ENCODE results near the gene TAL1. TPM values are rescaled to one million over a fixed set of nuclear protein-coding genes. Genes with fewer than 3 reads are reported as not detected.

Gene TAL1
- total and polyA plus RNA-seq, 11 donors = 1.8 to 3.9 (median 2.9) TPM

DNA sequence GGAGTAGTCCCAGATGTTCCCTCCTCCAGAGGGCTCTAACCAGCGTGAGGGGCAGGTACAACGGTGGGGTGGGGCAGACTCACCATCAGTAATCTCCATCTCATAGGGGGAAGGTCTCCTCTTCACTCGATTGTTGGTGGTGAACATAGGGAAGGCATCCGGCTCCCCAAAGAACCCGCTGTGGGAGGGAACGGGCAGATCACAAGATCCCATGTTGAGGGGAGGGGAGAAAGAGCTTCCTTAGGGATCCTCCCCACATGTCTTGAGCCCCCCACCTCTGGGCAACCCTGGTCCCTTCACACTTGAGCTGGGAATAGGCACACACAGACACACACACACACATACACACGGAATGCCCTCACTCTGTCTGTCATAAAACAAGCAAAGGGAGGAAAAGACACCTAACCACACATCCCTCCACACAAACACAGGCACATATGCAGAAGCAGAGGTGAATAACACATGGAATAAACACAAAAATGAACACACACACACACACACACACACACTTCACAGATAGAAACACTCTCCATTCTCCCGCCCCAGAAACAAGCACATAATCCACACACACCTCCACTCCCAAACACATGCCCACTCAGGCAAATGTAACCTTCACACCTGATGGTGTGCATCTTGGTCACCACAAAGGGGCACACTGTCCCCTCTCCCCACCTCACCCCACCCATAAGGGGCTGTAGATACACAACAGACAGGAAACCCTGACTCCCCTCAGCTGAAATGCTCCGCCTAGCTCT, 7.9 kb downstream of the TAL1 start:
- DNase-seq (no peak), ATAC-seq (no peak)
- H3K4me3 ChIP-seq = no peak overlapping the region
- no peak overlapping the region for H3K27ac ChIP-seq
- peaks cover 0 to 5% (median 0%) of the 10 kb centered on the region in 9 donors for H3K36me3 ChIP-seq
- 34 to 49% (median 37%) methylated on average over 8 to 9 of the region's 9 CpGs for WGBS, 4 donors
- H3K27me3 ChIP-seq = peaks cover 23 to 74% (median 57%) of the 10 kb centered on the region in 9 donors
- intact Hi-C loops (cut with DNase I) = no loop called here
- H3K4me1 ChIP-seq = peaks cover 0 to 47% (median 20%) of the 10 kb centered on the region in 12 donors
- TF ChIP-seq, protein P1, sequence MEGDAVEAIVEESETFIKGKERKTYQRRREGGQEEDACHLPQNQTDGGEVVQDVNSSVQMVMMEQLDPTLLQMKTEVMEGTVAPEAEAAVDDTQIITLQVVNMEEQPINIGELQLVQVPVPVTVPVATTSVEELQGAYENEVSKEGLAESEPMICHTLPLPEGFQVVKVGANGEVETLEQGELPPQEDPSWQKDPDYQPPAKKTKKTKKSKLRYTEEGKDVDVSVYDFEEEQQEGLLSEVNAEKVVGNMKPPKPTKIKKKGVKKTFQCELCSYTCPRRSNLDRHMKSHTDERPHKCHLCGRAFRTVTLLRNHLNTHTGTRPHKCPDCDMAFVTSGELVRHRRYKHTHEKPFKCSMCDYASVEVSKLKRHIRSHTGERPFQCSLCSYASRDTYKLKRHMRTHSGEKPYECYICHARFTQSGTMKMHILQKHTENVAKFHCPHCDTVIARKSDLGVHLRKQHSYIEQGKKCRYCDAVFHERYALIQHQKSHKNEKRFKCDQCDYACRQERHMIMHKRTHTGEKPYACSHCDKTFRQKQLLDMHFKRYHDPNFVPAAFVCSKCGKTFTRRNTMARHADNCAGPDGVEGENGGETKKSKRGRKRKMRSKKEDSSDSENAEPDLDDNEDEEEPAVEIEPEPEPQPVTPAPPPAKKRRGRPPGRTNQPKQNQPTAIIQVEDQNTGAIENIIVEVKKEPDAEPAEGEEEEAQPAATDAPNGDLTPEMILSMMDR (IDR thresholded peaks at IDR 0.05) = no peak
- TF ChIP-seq POLR2A (IDR thresholded peaks at IDR 0.05) = no peak
- no peaks in the 10 kb centered on the region for H3K9me3 ChIP-seq

DNA sequence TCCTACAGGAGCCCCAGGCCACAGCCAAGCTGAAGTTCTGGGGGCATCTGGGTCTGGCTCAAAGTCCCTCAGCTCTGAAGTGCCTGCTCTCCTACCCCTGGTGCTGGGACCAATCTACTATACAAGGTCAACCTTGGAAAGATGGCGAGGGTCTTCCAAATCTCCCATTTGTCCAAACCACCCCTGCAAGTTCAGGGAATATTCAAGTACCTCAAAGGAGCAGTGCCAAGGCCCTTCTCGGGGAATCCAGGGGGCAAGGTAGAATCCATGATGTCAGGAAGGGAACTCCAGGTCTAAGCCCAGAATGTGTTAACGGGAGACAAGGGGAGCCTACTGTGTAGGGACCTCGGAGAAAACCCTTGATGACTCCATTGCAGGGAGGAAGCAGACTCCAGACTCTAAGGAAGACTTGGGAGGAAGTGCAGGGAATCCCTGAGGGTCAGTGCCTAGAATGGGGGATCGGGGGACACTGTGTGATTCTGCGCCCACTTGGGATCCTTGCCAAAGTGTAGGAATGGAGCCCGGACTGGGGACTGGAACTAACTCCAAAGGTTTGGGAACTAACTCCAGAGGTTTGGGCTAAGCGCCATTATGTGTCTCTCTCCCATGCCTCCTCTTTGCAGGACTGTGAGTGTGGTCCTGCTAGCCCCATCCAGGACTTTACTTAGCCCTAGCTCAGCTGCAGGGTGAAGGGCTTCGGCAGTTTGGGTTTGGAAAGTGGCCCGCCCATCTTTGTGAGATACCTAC, 8.7 kb downstream of the TAL1 start:
- Histone ChIP-seq H3K9me3 (no peaks in the 10 kb centered on the region), H3K27me3 (peaks cover 17 to 67% (median 50%) of the 10 kb centered on the region in 9 donors), H3K4me1 (peaks cover 0 to 47% (median 20%) of the 10 kb centered on the region in 12 donors), H3K27ac (no peak overlapping the region), H3K4me3 (no peak overlapping the region), H3K36me3 (peaks cover 0 to 5% (median 0%) of the 10 kb centered on the region in 9 donors)
- whole genome bisulfite sequencing, 4 donors = 47 to 55% (median 50%) methylated on average over 9 to 10 of the region's 10 CpGs
- intact Hi-C loops (cut with DNase I) = no loop called here
- no peak for ATAC-seq
- TF ChIP-seq POLR2A (IDR thresholded peaks at IDR 0.05) = no peak
- TF ChIP-seq, protein P1 (IDR thresholded peaks at IDR 0.05) = no peak
- DNase-seq = no peak

DNA sequence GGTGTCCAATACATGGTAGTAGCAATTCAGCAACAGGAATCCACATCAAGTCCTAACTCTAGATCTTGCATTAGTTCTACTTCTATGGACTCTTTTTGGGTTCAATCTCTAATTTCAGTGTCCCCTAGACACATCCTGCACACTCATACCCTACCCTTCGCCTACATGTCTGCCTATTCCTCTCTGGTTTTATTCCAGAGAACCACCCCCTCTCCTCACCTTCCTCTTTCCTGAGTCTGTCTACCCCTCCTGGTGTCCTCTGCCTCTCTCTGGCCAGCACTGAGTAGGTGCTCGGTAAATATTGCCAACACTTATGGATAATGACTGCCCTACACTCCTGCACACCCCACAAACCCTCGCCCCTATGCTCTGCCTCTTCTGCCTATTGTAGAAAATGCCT, 9.5 kb downstream of the TAL1 start:
- peaks cover 15 to 58% (median 41%) of the 10 kb centered on the region in 9 donors for H3K27me3 ChIP-seq

More for the DNA sequence above, 9.5 kb downstream of the TAL1 start:
- intact Hi-C loops (cut with DNase I) = no loop called here
- H3K27ac ChIP-seq = no peak overlapping the region
- no peak for DNase-seq
- no peaks in the 10 kb centered on the region for H3K9me3 ChIP-seq
- no peak for ATAC-seq
- H3K4me3 ChIP-seq = no peak overlapping the region
- H3K4me1 ChIP-seq = peaks cover 0 to 42% (median 17%) of the 10 kb centered on the region in 12 donors
- 79 to 89% (median 88%) methylated on average over 3 of the region's 3 CpGs for WGBS, 4 donors
- H3K36me3 ChIP-seq = peaks cover 0 to 5% (median 0%) of the 10 kb centered on the region in 9 donors
- no peak for TF ChIP-seq POLR2A (IDR thresholded peaks at IDR 0.05)
- TF ChIP-seq, protein P1 (IDR thresholded peaks at IDR 0.05) = no peak
